Measurements from ENCODE around the gene TOR3A. TPM values are rescaled to one million over a fixed set of nuclear protein-coding genes. Genes with fewer than 3 reads are reported as not detected.
"Not testable (repeated sequence)": the region's sequence is repeated elsewhere in the genome, so short reads cannot be mapped to it uniquely, and the experiment has no call there.

TOR3A gene
- total RNA-seq, 1 donor from 2014 or later = 75.8 TPM

DNA sequence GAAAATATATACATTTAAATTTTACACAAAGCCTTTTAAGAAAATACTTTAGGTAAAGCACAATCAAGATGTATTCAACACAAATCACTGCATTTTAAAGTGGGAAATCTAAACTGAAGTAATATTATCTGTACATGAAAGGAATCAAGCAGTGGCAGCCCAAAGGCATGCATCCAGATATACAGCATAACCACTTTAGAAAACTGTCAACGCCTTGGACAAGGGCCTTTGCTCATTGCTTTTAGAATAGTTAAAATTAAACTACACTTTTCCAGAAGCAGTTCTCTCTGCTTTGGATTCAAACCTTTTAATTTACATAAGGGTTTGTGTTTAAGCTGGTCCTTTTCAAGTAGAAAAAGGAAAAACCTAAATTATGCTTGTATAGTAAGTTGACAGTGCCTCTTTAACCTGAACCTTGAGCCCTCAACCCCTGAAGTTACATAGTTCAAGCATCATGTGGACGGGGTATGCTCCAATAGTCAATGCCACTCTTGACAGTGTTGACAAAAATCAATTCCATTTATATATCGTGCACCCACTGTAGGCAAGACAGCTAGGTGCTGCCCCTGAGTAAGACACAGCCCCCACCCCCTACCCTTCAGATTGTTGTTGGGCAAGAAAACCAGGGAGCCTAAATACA is 22.9 kb downstream of the TOR3A start:
- no peak for DNase-seq (ENCODE audit: extremely low read depth, low read depth, low spot score)

DNA sequence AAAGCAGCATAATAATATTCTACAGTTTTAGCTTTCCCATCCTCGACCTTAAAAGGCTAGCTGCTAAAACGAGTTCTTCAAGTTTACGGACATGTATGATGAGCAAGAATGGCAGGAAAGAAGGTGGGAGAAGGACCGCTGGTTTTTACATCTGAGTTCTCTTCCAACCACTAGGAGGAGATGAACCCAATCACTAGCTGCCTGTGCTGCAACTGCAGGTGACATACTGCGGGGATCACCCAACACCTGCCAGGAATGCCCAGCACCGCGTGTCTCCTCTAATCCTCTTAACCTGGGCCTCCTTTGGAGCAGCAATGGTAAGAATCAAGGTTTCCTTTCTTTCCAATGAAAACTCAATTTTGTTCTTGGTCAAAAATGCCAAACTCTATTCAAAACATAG is 23.5 kb downstream of the TOR3A start:
- no peak for DNase-seq (ENCODE audit: extremely low read depth, low read depth, low spot score)

DNA sequence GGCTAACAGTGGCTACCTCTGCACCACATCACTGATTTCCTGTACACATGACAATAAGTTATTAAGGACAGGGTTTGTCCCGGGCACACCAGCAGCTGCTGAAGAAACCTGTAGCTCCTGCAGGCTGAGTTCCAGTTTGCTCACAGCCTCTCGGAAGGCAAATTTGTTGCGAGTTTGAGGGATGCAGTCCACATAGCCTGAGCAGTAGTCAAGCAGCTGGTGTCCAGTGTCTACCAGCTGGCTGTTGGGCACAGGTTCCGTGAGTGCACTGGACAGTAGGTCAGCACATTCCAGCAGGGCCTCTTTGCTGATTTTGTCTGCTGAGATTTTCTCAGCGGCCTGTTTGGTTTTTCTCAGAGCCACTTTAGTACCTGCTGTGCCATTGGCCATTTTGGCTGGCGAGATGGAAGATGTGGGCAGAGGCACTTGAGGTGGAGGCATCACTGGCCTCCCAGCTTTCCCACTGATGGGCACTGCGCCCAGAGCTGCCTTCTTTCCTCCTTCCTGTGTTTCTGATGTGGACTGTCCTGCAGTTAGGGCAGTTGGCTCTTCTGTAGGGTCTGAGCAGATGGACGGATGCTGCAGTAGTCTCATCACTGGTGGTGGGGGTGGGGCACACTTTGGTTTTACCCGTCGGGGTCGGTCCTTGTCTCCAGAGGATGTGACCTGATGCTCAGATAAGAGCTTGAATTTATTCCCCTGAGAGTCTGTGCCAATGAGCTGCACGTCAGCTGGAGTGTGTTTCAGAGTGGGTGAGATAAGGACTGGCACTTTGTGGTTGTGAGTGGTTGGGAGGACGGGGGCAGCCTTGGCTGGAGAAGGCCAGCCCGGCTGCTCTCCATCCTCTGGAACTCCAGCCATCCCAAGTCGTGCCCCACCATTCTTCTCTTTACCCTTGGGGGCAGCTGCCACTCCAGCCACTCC is 26.1 kb downstream of the TOR3A start:
- no peak for DNase-seq (ENCODE audit: extremely low read depth, low read depth, low spot score)

DNA sequence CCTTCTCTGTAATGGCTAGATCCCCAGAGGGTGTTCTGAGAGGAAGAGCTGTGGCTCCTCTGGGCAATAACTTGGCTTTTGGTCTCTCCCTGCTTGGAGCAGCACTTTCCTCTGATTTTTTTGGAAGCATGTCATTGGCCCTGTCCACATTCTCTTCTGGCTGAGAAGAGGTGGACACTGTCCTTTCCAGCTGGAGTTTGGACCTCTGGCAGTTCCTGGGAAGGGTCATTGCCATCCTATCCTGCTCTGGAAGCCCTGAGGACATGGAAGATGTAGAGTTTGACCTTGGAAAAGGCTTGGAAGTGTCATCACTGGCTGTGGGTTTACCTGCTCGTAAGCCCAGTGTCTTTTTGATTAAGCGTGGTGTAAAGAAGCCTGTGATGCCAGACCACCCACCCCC is 26.8 kb downstream of the TOR3A start:
- DNase-seq (ENCODE audit: extremely low read depth, low read depth, low spot score) = no peak

DNA sequence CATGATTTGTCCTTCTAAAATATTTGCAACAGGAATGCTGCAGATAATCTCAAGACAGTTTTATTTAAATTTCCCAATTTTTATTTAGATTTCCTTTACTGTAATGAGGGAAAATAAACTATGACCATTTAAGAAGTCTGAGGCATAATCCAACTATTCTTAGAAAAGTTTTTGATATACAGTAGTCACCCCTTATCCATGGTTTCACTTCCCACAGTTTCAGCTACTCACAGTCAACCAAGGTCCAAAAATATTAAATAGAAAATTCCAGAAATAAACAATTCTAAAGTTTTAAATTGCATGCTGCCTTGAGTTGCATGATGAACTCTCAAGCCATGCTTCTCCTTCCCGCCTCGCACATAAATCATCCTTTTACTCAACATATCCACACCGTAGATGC is 33.3 kb downstream of the TOR3A start:
- DNase-seq (ENCODE audit: extremely low read depth, low read depth, low spot score) = no peak

DNA sequence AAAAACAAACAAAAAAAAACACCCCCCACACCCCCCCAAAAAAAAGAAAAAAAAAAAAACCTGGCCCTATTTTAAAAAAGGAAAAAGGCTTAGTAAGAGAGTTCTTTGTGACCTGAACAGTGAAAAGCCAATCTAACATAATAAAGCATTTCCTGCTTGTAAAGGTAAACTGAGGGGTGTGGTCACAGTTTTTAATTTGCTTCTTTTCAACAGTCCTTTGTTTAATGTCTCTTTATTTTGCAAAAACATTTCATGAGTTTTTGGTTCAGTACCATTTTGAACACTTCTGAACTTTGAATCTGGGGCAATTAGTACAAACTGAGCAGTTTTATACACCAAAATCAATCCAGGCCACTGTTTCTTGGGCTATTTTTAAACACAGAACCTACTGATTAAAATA is 37.6 kb downstream of the TOR3A start:
- DNase-seq (ENCODE audit: extremely low read depth, low read depth, low spot score) = no peak

DNA sequence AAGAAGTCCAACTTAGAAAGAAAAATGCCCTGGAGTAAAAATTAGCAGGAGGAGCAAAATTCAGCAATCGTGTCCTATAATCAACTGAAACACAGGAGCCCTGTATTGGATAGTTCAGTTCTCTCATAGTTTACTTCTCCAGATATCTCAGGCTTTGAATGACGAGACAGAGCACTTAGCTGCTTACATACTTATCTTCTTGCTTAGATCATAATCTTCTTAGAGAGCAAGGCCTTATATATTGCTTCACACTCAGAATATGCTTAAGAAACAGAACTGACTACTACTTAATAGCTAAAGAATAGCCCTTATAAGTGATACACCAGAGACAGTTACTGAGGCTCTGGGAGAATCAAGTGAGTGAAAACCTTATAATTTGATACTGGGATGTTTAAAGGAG is 38.9 kb downstream of the TOR3A start:
- DNase-seq (ENCODE audit: extremely low read depth, low read depth, low spot score) = no peak

DNA sequence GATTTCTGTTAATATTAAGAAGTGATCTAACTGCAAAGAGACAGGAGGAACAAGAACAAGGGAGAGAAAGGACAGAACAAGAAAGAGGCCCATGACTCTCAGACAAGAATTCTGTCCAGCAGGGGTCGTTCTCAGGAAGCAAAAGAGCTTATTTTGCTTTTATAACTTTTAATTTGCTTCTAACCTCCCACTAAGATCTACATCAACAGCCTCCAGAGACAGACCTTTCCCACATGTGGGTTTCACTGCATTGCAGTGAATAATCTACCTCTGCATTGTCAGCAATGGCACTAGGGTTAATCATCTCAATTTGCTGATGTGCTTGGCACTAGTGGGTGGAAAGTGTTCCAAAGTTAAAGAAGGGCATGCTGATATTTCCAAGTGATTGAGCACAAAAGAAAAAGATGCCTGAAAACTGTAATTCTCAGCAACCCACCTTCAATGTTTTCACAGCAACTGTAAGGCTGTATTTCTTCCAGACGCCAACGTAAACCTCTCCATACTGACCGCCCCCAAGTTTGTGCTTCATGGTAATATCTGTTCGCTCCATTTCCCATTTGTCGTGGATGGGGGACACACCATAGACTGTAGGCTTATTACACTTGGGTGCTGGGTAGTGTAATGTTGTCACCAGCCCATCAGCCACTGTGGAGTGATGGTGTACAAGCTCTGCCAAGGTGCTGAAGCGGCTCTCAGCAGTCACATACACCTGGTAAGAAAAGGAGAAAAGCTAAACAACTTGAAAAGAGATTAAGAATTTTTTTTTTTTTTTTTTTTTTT is 39.5 kb downstream of the TOR3A start:
- DNase-seq (ENCODE audit: extremely low read depth, low read depth, low spot score) = no peak

DNA sequence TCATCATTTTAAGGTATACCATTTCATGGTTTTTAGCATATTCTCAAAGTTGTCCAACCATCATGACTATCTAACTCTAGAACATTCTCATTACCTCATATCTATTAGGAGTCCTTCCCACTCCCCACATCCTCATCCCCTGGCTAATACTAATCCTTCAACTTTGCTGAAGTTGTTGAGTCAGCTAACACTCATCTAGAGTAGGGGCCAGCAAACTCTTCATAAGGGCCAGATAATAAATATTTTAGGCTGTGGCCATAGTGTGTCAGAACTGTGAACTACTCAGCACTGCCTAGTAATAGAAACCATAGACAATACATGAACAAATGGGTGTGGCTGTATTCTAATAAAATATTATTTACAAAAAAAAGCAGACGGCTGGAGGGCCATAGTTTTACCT is 43.0 kb downstream of the TOR3A start:
- DNase-seq (ENCODE audit: extremely low read depth, low read depth, low spot score) = no peak

DNA sequence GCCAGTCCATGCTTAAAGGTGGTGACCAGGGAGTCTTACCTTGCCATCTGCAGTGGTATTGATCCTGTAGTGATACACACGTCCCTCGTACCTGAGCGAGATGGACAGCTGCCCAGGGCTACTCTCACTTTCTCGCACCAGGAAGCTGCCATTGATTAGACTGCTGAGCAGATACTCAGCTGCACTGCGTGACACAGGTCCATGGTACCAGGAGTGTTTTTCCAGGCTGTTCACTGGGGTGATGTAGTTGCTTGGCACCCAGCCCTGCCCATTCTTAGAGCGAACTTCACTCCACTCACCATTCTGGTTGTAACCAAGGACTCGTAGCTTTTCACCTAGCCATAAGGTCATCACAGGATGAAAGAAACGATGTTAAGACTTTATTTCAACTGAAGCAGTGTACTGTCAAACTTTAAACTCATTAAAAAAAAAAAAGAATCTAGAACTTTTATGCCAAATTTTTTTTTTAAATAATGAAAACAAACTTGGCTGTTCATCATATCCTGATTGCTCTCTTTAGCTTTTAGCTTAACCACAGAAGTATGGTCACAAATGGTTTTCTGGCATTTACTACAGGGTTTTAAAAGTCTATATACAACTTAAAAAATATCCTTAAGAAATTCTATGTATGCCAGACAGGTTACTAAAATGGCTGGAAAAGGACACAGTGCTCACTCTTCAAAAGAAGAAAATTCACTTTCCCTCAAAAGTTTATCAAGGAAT is 44.6 kb downstream of the TOR3A start:
- no peak for DNase-seq (ENCODE audit: extremely low read depth, low read depth, low spot score)

DNA sequence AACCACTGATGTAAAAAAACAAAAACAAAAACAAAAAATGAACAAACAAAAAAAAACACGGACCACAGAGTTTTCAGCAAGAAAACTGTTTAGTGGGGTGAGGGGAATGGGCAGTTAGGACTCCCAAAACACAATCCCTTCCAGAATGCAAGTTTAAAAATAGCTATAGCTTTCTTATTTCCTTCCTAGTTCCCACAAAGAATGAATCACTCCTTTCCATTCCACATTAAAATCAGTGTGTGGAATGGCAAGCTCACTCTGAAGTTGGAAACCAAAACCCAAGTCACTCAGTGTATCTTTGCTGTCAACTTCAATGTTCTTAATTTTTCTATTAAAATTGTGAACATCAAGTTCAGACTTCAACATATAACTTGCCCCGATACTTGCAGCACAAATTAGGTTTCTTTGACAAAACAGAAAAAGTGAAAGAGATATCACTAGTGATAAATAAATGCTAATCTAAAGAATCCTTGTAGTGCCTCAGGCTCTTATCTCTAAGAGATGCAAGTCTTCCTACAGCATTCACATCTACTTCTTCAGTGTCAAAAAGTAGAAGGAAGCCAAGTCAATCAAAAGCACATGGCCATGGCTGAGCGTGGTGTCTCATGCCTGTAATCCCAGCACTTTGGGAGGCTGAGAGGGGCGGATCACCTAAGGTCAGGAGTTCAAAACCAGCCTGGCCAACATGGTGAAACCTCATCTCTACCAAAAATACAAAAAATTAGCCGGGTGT is 45.5 kb downstream of the TOR3A start:
- DNase-seq (ENCODE audit: extremely low read depth, low read depth, low spot score) = no peak

DNA sequence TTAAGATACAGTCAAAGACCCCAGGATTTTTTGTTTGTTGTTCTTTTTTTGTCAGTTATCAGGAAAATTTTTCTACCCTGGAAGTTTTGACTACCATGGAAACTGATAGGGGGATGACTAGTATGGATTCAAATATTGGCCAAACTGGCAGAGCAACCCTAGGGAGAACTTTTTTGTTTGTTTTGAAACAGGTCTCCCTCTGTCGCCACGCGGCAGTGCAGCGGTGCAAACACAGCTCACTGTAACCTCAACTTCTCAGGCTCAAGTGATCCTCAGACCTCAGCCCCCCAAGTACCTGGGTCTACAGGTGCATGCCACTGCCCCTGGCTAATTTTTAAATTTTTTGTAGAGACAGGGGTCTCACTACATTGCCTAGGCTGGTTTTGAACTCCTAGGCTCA is 46.6 kb downstream of the TOR3A start:
- no peak for DNase-seq (ENCODE audit: extremely low read depth, low read depth, low spot score)

DNA sequence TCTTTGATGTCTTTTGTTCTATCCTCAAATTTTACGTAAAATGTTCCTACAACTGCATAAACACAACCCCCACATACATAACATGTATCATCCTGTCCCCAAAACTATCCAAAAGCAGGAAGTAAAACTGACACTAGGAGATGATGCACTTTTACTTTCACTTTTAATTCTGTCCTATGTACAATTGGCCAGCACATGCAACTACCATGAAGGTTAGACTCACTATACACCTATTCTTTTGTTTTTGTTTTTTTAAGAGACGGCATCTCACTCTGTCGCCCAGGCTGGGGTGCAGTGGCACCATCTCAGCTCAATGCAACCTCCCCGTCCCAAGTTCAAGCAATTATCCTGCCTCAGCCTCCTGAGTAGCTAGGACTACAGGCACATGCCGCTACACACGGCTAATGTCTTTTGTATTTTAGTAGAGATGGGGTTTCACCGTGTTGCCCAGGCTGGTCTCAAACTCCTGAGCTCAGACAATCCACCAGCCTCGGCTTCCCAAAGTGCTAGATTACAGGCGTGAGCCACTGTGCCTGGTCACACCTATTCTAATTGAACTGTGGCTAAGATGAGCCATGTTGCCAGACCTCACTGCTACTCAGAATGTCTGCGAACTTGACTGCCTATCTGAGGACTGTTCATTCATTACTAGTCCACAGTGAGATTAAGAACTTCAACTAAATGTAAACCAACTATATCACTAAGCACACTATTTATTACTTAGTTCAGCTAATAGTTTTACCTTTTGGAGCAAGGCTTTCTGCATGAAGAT is 48.0 kb downstream of the TOR3A start:
- no peak for DNase-seq (ENCODE audit: extremely low read depth, low read depth, low spot score)

DNA sequence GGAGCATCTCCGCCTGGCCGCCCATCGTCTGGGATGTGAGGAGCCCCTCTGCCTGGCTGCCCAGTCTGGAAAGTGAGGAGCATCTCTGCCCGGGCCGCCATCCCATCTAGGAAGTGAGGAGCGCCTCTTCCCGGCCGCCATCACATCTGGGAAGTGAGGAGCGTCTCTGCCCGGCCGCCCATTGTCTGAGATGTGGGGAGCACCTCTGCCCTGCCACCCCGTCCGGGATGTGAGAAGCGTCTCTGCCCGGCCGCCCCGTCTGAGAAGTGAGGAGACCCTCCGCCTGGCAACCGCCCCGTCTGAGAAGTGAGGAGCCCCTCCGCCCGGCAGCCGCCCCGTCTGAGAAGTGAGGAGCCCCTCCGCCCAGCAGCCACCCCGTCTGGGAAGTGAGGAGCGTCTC is 53.3 kb downstream of the TOR3A start:
- DNase-seq (ENCODE audit: extremely low read depth, low read depth, low spot score) = not testable (repeated sequence)

DNA sequence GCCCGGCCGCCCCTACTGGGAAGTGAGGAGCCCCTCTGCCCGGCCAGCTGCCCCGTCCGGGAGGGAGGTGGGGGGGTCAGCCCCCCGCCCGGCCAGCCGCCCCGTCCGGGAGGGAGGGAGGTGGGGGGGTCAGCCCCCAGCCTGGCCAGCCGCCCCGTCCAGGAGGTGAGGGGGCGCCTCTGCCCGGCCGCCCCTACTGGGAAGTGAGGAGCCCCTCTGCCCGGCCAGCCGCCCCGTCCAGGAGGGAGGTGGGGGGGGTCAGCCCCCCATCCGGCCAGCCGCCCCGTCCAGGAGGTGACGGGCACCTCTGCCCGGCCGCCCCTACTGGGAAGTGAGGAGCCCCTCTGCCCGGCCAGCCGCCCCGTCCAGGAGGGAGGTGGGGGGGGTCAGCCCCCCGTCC is 53.8 kb downstream of the TOR3A start:
- DNase-seq (ENCODE audit: extremely low read depth, low read depth, low spot score) = not testable (repeated sequence)

DNA sequence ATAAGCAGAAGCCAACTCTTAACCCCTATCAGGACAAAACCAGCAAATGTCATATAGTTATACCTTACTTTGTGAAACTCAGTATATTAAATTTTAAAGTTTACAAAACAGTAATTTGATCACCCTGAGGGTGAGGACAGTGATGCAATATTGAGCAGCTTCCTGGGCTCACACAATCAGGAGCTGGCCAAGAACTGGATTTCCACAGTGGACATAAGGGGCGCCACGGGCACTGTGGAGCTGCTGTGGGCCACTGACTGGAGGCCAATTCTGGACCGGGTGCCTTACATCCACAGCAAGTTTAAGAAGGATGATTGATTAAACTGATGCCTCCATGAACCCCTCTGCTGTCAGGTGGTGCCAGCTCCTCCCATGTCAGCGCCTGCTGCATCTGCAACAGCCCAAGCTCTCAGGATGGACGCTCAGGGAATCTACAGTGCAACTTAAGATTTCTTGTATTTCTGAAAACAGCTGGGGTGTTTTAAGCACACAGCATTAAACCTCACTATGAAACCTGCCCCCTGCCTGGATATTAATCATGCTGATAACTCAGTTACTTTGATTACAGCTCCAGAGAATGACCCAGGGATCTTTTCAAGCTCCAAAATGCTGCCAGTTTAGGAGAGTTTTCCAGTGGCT is 55.9 kb downstream of the TOR3A start:
- no peak for DNase-seq (ENCODE audit: extremely low read depth, low read depth, low spot score)

DNA sequence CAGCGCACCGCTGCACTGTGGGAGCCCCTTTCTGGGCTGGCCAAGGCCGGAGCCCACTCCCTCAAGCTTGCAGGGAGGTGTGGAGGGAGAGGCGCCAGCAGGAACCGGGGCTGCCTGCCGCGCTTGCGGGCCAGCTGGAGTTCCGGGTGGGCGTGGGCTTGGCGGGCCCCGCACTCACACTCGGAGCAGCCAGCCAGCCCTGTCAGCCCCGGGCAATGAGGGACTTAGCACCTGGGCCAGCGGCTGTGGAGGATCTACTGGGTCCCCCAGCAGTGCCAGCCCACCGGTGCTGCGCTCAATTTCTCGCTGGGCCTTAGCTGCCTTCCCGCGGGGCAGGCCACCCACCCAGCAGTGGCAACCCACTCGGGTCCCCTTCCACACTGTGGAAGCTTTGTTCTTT is 56.9 kb downstream of the TOR3A start:
- not testable (repeated sequence) for DNase-seq (ENCODE audit: extremely low read depth, low read depth, low spot score)

DNA sequence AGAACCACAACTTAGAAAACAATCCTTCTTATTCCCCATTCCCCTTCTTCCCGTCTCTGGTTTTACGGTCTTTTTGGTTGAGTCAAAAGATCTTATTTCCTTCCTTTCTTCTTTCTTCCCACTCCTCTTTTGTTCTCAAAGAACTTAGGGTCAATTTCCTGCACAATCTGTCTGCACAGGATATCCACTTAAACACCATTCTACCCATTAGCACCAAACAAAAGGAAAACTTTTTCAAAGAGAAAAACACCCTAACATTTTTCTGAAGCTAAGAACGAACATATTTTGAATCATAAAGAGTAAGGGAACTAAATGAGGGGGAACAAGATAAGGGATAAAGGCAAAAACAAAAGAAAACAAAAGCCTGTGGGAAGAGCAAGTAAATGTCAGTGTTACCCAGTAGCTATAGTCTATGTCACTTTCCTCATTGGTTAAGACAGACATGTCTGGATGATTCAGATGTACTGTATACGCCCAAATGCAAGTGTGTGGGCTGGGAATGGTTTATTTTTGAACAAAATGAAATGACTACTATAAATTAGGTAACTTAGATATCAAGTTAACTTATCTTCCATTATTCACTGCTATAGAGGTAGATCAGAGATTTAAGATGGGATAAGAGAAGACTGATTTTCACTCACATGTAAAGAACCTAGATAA is 59.9 kb downstream of the TOR3A start:
- DNase-seq (ENCODE audit: extremely low read depth, low read depth, low spot score) = no peak

All from glomerular endothelial cell (primary cell).